ENCODE results near the gene FBXO28. TPM values are rescaled to one million over a fixed set of nuclear protein-coding genes. Genes with fewer than 3 reads are reported as not detected.

FBXO28 gene
- total RNA-seq, 4 donors from 2014 or later = 7.0 to 31.0 (median 26.4) TPM

DNA sequence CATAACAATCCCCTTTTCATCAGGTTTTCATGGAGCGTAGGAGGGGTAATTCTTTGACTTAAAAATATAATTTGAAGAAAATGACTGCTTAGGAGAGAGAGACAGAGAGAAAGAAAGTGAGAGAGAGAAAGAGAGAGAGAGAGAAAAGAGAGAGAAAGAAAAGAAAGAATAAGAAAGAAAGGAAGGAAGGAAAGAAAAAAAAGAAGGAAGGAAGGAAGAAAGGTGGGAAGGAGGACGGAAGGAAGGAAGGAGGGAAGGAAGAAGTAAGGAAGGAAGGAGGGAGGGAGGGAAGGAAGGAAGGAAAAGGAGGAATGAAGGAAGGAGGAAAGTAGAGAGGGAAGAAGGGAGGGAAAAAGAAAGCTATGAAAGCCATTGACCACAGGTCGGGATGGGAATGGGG lies 58.3 kb downstream of the FBXO28 start:
- H3K27me3 ChIP-seq = no peaks in the 10 kb centered on the region
- H3K27ac ChIP-seq = no peak overlapping the region
- DNase-seq = no peak
- in situ Hi-C loops (cut with MboI; ENCODE audit: low pct_ligation_motif_present in 1 of 4, low pct_unique_long_range_greater_than_20kb in 1 of 4, low sequenced_read_pairs in 3 of 4) = no loop called here
- no peak overlapping the region for H3K4me3 ChIP-seq
- TF ChIP-seq, protein P1, sequence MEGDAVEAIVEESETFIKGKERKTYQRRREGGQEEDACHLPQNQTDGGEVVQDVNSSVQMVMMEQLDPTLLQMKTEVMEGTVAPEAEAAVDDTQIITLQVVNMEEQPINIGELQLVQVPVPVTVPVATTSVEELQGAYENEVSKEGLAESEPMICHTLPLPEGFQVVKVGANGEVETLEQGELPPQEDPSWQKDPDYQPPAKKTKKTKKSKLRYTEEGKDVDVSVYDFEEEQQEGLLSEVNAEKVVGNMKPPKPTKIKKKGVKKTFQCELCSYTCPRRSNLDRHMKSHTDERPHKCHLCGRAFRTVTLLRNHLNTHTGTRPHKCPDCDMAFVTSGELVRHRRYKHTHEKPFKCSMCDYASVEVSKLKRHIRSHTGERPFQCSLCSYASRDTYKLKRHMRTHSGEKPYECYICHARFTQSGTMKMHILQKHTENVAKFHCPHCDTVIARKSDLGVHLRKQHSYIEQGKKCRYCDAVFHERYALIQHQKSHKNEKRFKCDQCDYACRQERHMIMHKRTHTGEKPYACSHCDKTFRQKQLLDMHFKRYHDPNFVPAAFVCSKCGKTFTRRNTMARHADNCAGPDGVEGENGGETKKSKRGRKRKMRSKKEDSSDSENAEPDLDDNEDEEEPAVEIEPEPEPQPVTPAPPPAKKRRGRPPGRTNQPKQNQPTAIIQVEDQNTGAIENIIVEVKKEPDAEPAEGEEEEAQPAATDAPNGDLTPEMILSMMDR (IDR thresholded peaks at IDR 0.05) = no peak
- TF ChIP-seq POLR2AphosphoS5 (IDR thresholded peaks at IDR 0.05) (no peak), POLR2A (IDR thresholded peaks at IDR 0.05) (no peak), EP300 (IDR thresholded peaks at IDR 0.05; ENCODE audit: low read depth) (no peak)
- WGBS, 2 donors (ENCODE audit: low coverage in 1 of 2) = 92 to 100% methylated on average over 3 of the region's 3 CpGs
- H3K4me1 ChIP-seq = peaks cover 0 to 19% (median 4%) of the 10 kb centered on the region in 4 donors
- no peaks in the 10 kb centered on the region for H3K36me3 ChIP-seq
- H3K9me3 ChIP-seq = no peaks in the 10 kb centered on the region
- intact Hi-C loops (cut with DNase I; ENCODE audit: low total_unique reads) = no loop called here

DNA sequence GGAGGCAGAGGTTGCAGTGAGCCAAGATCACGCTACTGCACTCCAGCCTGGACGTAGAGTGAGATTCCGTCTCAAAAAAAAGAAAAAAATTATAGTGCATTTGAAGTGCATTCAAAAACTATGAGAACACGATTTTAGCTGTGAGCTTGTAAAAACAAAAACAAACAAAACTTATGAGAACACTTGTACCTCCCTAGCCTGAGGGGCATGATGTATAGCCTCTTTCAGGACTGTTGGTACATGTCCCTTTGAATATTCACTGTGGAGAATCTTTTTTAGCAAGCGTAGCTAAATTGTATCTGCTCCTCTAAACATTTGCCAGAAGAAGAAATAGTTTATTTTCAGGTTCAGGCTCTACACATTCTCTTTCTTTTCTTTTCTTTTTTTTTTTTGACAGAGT lies 59.6 kb downstream of the FBXO28 start:
- no peak for DNase-seq
- Histone ChIP-seq H3K27ac (no peak overlapping the region), H3K4me3 (no peak overlapping the region), H3K27me3 (no peaks in the 10 kb centered on the region), H3K9me3 (no peaks in the 10 kb centered on the region), H3K36me3 (no peaks in the 10 kb centered on the region), H3K4me1 (peaks cover 0 to 17% (median 4%) of the 10 kb centered on the region in 4 donors)
- intact Hi-C loops (cut with DNase I; ENCODE audit: low total_unique reads) = no loop called here
- WGBS, 2 donors (ENCODE audit: low coverage in 1 of 2) = 70 to 85% methylated on average over 5 of the region's 5 CpGs
- TF ChIP-seq, protein P1 (IDR thresholded peaks at IDR 0.05) = no peak
- TF ChIP-seq POLR2A (IDR thresholded peaks at IDR 0.05) (no peak), EP300 (IDR thresholded peaks at IDR 0.05; ENCODE audit: low read depth) (no peak), POLR2AphosphoS5 (IDR thresholded peaks at IDR 0.05) (no peak)
- in situ Hi-C loops (cut with MboI; ENCODE audit: low pct_ligation_motif_present in 1 of 4, low pct_unique_long_range_greater_than_20kb in 1 of 4, low sequenced_read_pairs in 3 of 4) = no loop called here

DNA sequence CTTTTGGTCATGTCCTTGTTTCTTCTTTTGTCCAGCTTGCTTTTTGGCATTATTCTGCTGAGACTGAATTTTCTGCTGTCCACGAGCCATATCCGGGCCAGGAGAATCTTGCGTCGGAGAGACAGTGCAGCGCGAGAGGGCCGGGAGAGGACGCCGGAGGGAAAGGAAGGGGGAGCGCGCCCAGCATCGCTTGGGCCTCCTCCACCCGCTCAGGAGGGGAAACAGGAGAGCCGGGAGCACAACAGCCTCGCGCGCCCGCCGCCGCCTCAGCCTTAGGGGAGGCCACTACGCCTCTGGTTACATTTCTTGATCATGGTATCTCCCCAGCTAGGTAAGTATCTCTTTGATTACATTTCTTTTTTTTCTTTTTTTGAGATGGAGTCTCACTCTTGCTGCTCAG lies 61.7 kb downstream of the FBXO28 start:
- peak overlapping the region in 1 of 4 donors; percentile 21 for H3K4me3 ChIP-seq
- TF ChIP-seq, protein P1 (IDR thresholded peaks at IDR 0.05) = no peak
- no peak for TF ChIP-seq POLR2A (IDR thresholded peaks at IDR 0.05)
- no peak for TF ChIP-seq POLR2AphosphoS5 (IDR thresholded peaks at IDR 0.05)
- TF ChIP-seq EP300 (IDR thresholded peaks at IDR 0.05; ENCODE audit: low read depth) = no peak
- DNase-seq = no peak
- peaks cover 0 to 3% (median 0%) of the 10 kb centered on the region in 4 donors for H3K4me1 ChIP-seq
- in situ Hi-C loops (cut with MboI; ENCODE audit: low pct_ligation_motif_present in 1 of 4, low pct_unique_long_range_greater_than_20kb in 1 of 4, low sequenced_read_pairs in 3 of 4) (no loop called here), intact Hi-C loops (cut with DNase I; ENCODE audit: low total_unique reads) (no loop called here)
- no peak overlapping the region for H3K27ac ChIP-seq
- 54% methylated on average over 21 of the region's 21 CpGs; no CpG with 5 or more reads in 1 of the 2 donors for WGBS, 2 donors (ENCODE audit: low coverage in 1 of 2)
- H3K9me3 ChIP-seq = no peaks in the 10 kb centered on the region
- H3K27me3 ChIP-seq = no peaks in the 10 kb centered on the region
- no peaks in the 10 kb centered on the region for H3K36me3 ChIP-seq

DNA sequence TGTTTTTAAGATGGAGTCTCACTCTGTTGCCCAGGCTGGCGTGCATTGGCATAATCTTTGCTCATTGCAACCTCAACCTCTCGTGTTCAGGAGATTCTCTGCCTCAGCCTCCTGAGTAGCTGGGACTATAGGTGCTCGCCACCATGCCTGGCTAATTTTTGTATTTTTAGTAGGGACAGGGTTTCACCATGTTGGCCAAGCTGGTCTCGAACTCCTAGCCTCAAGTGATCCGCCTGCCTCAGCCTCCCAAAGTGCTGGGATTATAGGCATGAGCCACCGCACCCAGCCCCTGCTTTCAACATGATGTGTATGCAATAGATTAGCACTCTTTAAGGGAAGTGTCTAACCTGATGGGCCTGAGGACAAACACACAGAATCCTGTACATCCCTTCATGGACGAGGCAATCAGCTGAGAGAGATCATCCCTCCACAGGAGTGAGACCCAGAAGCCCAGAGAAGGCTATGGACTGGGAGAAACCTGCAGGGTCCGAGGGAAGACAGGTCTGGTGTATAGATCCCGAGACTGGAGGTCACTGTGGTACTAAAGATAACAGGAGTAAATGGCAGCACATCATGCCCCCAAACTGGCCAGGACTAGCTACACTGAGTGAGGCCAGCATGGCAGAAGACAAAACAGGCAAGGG lies 63.6 kb downstream of the FBXO28 start:
- in situ Hi-C loops (cut with MboI; ENCODE audit: low pct_ligation_motif_present in 1 of 4, low pct_unique_long_range_greater_than_20kb in 1 of 4, low sequenced_read_pairs in 3 of 4) (no loop called here), intact Hi-C loops (cut with DNase I; ENCODE audit: low total_unique reads) (no loop called here)
- peaks cover 0 to 12% (median 2%) of the 10 kb centered on the region in 4 donors for H3K4me1 ChIP-seq
- H3K4me3 ChIP-seq = no peak overlapping the region
- H3K36me3 ChIP-seq = no peaks in the 10 kb centered on the region
- TF ChIP-seq, protein P1 (IDR thresholded peaks at IDR 0.05) = no peak
- TF ChIP-seq POLR2A (IDR thresholded peaks at IDR 0.05) (no peak), EP300 (IDR thresholded peaks at IDR 0.05; ENCODE audit: low read depth) (no peak), POLR2AphosphoS5 (IDR thresholded peaks at IDR 0.05) (no peak)
- no peak for DNase-seq
- H3K27me3 ChIP-seq = no peaks in the 10 kb centered on the region
- no peaks in the 10 kb centered on the region for H3K9me3 ChIP-seq
- H3K27ac ChIP-seq = no peak overlapping the region
- WGBS, 2 donors (ENCODE audit: low coverage in 1 of 2) = 91 to 94% methylated on average over 8 to 9 of the region's 9 CpGs

Data from transverse colon (tissue), 4 donors.